T-helper 2 cell (primary cell): ENCODE data around the gene TRIO.
"Not testable (repeated sequence)": the region's sequence is repeated elsewhere in the genome, so short reads cannot be mapped to it uniquely, and the experiment has no call there.

Experiments
- DNase-seq, 5 experiments: peaks; one replicate each; pipeline versions ENCODE4 v3.0.0 to v3.0.0-alpha.2; 2012 to 2022

Gene TRIO

DNA sequence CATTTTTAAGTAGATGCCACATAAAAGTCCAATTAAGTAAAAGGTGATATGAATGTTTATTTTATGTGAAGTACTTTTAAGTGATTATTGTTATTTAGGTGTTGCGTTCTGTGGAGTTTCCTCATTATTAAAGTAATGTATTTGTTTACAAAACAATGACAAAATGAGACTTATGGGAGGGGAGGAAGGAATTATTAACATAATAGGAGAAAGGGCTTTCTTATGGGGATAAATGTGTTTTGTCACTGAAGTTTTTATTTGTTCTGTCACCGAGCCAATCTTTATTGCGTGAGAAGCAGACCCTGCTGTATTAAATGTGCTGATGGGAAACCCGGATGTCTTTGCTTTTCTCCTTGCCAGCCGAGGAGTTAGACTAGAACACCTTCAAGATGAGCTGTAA, 44.5 kb downstream of the TRIO start:
- DNase-seq, result no peak

DNA sequence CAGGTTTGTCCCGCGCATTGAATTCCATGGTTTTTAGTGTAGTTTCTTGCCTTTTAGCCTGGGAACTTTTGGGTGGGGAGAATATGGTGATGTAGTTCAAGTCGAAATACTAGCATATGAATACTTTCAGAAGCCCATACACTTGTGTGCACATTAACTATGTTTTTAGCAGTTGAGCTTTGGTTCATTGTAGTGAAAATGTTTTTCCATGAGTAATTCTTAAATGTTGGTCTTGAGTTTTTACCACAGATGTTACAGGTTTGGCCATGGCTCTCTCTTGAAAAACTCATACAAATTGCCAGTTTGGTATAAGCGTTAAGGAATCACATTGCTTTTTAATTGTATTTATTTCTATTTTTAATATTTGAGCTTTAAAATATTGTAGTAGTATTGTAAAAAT, 45.6 kb downstream of the TRIO start:
- DNase-seq, result no peak

DNA sequence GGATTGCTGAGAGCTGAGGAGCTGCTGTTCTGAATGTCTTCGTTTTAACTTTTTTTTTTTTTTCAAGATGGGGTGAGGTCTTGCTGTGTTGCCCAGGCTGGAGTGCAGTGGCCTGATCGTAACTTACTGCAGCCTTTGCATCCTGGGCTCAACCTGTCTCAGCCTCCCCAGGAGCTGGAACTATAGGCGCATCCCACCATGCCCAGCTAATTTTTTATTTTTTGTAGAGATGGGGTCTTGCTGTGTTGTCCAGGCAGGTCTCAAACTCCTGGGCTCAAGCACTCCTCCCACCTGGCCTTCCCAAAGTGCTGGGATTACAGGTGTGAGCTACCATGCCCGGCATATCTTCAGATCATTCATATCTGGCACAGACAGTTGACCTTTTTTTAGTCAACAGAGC, 46.5 kb downstream of the TRIO start:
- no peak for DNase-seq

DNA sequence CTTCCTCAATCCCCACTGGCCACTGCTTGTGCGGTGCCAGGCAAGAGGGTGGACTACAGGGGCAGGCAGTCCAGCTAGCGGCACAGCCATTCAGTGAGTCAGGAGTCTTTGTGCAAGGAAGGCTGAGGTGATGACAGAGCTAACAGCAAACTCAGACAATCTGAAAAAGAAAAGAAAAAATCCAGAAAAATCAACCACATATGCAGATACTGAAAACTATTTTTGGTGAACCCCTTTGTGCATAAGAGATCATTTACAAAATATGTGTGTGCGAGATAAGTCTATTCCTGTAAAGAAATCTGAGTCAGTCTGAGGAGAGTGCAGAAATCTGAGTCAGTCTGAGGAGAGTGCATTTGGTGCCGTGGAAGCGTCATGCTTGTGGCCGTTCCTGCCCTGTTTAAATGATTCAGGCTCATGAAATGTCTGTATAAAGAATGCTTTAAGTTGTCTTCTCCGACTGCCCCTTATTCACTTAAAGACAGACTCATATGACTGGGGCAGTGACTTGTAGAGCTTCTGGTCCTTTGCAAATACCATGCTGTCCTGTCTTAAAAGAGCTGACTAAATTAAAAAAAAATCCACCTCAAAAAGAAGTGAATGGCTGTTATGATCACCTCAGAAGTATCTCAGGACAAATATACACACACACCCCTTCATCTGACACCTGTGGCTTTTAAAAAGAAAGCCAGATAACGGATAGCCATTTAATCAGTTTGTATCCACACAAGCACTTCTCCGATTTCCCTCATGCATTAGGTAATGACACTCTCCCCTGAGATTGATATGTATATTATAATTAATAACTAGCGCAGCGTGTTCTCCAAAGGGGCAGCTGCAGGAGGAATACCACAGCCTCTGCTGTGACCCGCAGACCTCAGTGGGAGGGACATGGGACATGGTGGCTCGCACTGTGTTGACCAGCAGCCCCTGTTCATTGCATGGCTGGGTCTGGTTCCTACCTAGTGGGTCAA, 47.3 kb downstream of the TRIO start:
- no peak for DNase-seq

DNA sequence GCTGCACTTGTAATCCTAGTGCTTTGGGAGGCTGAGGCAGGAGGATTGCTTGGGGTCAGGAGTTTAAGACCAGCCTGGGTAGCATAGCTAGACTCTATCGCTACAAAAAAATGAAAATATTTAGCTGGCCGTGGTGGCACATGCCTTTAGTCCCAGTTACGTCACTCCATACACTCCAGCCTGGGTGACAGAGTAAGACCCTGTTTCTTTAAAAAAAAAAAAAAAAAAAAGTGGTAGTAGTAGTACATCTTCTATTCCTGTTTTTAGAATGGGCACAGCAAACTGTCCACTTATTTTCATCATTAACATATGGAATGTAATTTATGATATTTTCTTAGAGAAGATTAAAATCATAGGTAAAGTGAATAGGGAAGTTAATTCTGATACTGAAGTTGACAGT, 48.2 kb downstream of the TRIO start:
- no peak for DNase-seq

DNA sequence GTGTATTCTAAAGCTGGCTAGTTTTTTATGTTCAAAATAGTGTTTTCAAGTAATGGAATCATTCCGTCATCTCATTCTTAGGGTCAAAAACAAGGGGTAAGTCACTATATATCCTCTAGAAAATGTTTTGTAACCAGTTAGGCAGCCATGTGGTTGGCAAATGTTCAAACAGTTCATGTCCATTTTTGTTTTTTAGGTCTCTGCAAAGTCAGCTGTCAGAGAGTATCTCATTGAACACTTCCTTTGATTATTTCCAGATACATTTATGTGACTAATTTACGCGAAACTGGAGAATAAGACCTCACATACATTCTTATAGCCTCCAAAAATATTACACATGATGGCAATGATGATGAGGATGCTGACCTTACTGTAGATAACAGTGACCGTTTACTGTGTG, 50.4 kb downstream of the TRIO start:
- DNase-seq, result no peak

DNA sequence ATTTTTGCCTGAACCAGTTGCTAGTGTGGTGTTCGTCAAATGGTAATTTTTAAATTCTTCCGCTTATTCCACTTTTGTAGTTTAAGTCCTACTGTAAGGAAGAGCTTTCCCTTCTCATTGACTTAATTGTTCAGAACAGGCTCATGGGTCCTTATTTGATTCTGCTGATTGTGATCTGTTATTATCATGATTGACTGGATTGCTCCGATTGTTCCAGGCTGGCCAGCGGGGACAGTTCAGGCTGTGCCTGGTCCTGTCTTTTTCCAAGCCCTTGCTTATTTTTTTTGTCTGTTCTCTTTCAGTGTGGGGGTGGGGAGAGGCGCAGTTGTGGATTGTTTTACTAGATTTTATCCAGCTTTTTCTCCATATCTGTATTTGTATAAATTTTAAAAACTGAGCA, 52.4 kb downstream of the TRIO start:
- DNase-seq, result no peak

DNA sequence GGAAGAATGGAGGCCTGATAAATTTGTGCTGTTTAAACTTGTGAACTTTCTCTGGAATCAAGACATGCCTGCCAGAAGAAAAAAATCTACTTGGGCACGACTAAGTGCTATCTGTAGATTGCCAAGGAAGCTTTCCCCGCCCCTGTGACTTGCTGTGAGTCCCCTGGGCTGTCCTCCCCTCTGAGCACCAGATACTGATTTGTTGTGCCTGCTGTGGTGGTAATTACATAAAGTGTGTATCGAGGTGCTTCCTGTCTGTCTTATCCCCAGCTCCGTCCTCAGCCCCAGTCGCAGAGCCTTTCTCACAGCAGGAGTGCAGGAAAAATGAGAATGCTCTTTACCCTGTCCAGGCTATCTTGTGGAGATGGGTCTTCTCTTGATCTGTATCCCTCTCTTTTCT, 53.9 kb downstream of the TRIO start:
- DNase-seq, result no peak

DNA sequence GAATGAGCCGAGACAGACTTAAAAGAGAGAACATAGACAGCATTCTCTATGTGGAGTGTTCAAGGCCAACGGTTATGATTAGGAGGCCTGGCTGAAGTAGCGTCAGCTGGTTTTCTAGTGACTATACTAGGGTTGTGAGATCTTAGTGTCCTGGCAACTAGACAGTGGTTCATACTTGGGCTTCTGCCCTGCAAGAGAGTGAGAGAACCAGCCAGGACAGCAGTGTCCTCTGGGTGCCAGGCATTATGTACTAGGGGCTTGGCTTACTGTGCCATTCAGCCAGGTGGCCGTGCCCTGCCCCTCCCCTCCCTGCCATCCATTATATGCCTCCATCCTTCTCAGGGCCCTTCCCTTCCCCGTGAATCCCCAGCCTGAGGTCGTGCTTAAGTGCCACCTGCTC, 56.8 kb downstream of the TRIO start:
- DNase-seq, result no peak

DNA sequence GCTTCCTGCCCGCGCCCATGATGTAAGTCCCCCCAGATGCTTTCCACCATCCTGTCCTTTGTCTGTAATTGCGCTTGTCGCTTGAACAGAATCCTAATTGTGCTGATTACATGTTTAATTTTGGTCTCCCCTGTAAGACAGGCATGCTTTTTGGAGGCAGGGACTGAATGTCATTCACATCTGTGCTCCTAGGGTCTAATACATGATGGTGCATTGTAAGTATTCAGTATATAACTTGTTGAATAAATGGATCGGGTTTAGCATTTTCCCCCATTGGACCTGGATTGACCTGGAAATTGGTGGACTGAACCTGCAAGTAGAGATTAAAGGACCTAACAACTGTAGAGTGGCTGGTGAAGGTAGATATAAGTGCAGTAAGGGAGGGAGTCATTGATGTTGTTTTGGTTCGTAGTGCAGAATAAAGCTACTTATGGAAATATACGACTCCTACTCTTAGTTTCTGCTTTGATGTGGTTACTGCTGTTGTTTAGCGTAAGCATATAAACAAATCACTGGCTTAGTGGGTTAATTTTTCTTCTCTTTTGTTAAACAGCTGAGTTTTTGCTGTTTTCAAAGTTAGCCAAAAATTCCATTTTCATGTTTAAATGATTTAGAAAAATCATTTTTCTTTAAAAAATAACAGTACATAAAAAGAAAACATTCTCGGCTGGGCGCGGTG, 57.3 kb downstream of the TRIO start:
- no peak for DNase-seq

DNA sequence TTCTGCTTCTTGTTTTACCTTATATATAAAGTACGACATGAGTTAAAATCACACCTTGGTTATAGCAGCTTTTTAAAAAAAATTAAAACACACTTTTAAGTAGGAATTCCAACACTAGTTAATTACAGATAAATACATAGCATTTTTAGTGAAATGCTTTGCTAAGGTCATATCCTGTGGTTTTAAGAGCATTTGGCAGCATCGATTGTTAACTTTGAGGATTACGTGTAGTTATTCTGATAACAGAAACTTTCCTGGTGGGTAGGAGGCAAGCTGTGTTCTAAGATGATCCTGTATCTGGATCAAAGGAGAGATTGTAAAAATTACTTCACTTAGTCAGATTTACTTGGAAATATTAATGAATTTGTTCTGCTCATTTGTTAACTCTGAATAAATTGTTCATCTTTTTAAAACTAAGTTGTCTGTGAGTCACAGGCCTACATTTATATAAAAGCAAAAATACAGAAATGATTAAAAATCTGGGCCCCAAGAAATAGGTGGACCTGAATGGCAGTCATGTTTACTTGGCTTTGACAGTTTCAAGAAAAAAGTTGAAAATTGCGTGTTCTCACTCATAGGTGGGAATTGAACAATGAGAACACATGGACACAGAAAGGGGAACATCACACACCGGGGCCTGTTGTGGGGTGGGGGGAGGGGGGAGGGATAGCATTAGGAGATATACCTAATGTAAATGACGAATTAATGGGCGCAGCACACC, 58.3 kb downstream of the TRIO start:
- no peak for DNase-seq

DNA sequence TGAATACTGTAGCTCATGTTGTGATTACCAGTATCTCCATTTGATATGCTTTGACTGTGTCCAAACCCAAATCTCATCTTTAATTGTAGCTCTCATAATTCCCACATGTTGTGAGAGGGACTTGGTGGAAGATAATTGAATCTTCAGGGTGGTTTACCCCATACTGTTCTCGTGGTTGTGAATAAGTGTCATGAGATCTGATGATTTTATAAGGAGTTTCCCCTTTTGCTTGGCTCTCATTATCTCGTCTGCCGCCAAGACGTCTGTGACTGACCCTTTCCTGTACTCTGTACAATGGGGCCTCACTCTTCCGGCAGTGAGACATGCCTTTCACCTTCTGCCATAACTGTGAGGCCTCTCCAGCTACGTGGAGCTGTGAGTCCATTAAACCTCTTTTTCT, 59.3 kb downstream of the TRIO start:
- no peak for DNase-seq

DNA sequence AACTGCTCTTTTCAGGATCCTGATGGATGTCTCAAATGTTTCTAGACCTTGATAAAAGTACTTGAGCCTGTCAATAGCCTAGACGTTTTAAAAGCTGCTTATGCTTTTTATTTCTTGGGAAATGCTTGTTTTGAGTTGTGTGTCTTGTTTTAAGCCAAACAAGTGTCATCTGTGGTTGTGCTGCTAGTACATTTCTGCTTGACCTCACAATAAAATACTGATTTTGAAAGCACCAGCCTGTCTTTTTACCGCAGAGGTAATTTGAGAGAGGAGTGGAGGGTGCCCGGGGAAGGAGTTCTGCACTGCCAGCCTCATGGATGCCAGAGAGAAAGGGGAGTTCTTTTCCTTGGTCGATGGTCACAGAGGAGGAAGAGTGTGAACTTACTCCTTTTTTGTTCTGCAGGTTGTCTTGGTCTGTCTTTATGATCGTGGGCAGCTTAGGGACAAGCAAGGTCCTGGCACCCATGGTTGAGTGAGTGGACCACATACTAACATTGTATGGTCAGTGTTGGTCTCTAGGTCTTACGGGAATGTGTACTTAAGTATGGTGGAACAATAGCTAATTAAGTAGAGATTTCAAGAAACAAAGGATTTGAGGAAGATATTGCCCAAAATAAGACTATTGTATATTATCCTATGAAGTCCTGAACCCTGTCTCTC, 61.0 kb downstream of the TRIO start:
- no peak for DNase-seq

DNA sequence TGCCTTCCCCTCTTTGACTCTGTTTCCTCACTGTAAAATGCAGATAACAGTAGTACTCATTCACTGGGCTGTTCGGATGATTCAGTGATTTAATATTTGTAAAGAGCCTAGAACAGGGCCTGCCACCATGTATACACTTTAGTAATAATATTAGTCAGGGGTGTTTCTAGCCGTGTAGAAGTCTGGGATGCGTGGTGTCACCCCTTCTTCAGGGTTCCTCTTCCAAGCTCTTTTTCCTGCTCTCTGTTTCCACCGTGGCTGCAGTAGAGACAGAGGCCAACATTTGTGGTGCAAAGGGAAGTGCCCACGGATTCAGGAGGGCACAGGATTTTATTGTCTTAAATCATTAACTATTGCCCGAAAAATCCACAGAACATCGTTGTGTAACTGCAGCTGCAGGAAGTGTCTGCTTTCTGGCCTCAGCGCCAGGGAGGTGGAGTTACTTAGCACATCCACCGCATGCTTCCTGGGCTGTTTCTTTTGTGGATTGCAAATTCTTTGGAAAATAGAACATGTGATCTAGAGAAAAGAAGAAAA, 61.7 kb downstream of the TRIO start:
- no peak for DNase-seq

DNA sequence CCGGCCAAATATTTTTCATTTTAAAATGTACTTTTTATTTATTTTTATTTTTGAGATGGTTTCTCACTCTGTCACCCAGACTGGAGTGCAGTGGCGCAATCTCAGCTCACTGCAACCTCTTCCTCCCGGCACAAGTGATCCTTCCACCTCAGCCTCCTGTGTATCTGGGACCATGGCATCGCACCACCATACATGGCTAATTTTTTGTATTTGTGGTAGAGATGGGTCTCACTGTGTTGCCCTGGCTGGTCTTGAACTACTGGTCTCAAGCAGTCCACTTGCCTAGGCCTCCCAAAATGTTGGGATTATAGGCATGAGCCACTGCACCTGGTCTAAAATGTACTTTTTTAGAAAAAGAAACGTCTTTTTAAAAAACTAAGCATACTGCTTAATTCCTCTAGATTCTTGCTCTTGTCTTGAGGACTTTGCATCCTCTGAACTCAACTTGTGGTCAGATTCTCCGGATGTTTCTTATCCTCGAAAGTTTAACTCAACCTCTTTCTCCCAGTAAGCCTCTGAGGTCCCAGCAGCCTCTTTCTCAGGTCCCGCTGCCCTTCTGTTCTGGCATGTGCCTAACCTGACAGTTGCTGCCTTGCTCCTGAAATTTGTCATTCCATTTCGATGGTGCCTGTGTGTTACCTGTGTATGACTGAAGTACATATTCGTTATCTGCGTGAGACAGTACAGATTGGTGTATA, 63.0 kb downstream of the TRIO start:
- DNase-seq, result no peak

DNA sequence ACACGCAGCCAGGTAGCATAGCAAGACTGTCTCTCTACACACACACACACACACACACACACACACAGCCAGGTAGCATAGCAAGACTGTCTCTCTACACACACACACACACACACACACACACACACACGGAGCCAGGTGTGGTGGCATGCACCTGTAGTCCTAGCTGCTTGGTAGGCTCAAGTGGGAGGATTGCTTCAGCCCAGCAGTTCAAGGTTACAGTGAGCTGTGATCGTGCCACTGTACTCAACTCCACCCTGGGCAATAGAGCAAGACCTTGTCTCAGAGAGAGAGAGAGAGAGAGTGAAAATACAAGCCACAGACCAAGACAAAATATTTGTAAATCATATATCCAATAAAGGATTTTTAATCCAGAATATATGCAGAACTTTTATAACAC, 64.3 kb downstream of the TRIO start:
- DNase-seq, result not testable (repeated sequence)

DNA sequence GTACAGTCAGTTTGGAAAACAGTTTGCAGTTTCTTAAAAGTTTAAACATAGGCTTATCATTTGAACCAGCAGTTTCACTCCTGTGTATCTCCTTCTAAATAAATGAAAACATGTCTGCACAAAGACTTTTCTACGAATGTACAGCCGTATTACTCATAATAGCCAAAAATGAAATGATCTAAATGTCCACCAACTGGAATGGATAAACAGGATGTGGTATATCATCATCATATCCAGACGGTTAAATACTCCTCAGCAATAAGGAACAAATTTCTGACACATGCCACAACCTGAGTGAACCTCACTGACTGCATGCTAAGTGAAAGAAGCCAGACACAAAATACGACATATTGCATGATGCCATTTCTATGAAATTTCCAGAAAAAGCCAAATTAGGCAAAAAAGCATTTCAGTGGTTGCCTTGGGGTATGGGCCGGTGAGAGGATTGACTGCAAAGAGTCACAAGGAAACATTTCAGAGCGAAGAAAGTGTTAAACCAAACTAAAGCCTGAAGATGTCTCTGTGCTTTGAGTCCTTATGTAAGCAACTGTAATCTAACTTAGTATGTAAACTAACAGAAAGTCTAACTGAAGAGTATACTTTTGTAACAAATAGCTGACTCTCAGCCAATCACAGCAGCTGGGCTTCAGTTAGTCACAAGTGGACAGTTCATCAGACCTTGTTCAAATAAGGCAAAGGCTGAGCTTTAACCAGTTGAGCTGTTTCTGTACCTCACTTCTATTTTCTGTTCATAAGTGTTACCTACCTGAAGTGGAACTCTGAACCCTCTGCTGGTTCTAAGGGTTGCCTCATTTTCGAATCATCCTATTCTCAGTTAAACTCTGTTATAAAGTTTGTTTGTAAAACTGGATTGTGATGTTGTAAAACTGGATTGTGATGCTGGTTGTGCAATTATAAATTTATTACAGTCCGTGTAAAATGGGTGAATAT, 65.2 kb downstream of the TRIO start:
- peak in 1 of 5 experiments; percentile 51 for DNase-seq

DNA sequence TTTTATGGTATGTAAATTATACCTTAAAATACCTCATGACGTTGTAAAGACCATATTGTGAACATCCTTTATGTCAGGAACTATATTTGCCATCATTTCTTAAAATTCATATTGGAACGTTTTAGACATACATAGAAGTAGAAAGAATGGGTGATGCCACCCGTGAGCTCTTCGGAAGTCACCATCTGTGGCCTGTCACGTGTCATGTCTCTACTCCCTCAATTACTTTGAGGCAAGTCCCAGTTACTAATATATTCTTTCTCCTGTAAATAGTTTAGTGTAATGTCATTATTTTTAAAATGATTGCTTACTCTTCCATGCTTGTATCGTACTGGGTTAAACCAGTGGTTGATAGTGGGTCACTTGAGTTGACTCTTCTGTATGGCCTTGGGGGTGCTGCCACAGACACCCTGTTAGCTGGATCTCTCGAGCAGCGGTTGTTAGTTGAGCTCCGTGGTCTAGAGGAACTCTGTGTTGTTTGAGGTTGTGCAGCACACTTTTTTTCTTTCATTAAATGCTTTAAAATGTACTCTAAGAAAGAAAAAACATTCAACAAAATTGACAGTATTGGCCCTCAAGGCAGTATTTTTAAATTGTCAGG, 66.2 kb downstream of the TRIO start:
- DNase-seq, result no peak

DNA sequence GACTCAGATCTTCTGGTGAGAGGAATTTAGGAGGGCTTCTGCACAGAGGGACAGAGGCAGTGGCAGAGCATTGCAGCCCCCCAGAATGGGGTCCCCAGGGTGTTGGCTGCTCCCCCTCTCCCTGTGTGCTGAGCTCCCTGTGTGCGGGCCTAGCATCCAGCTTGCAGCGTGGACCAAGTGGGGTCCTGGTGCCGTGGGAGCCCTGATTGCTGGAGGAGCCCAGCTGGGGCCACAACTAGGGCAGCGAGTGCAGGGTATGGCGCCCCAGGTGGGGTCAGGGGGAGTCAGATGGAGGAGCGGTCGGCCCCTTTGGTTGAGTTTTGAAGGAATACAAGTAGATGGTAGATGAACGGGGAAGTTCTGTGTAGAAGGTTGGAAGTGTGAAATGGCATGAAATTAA, 66.7 kb downstream of the TRIO start:
- DNase-seq, result no peak

DNA sequence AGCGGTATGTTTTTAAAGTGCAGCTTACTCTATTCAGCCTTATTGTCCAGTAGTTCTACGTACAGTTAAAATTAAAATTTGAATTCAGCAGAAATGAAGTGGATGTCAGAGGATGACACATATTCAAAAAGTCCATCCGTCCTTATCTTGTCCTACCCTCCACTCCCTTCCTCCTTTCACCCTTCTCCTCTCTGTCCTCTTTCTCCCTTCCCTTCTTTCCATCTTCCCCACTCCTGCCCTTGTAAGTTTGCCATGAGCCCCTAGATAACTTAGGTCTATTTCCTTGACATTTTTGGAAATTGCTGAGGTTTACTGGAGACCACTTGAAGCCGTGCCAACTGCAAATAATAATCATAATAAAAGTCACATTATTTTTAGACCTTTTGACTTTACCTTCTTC, 67.6 kb downstream of the TRIO start:
- DNase-seq, result no peak
